ENCODE measurements around the gene NFKBIB.
"Not testable (repeated sequence)": the region's sequence is repeated elsewhere in the genome, so short reads cannot be mapped to it uniquely, and the experiment has no call there.

Gene NFKBIB

GRCh38 chr19:38877781-38878574 lies 21.8 kb upstream of the NFKBIB start, which contains the start of gene RINL:
Gene RINL (minus strand): TSS chr19:38878275. CDS start chr19:38876742, 1,533 bp downstream.
- peak; percentile 32 to 65 (median 48) for DNase-seq

GRCh38 chr19:38878575-38879399 lies 21.0 kb upstream of the NFKBIB start:
- DNase-seq: no peak

- DNase-seq: no peak
Measured at GRCh38 chr19:38879400-38879751, 20.4 kb upstream of the NFKBIB start.

GRCh38 chr19:38880076-38880881 lies 19.5 kb upstream of the NFKBIB start:
- no peak for DNase-seq

GRCh38 chr19:38880882-38881609 lies 18.7 kb upstream of the NFKBIB start:
- DNase-seq: no peak

- DNase-seq: no peak
Measured at GRCh38 chr19:38883286-38883685, 16.5 kb upstream of the NFKBIB start.

GRCh38 chr19:38884691-38885090 lies 15.1 kb upstream of the NFKBIB start:
- DNase-seq: not testable (repeated sequence)

- no peak for DNase-seq
Measured at GRCh38 chr19:38888876-38889275, 10.9 kb upstream of the NFKBIB start.

GRCh38 chr19:38889803-38890202 lies 10.0 kb upstream of the NFKBIB start:
- no peak for DNase-seq

- no peak for DNase-seq
Measured at GRCh38 chr19:38890686-38891085, 9.1 kb upstream of the NFKBIB start.

GRCh38 chr19:38891771-38892170 lies 8.0 kb upstream of the NFKBIB start:
- no peak for DNase-seq

GRCh38 chr19:38892841-38893240 lies 6.9 kb upstream of the NFKBIB start:
- no peak for DNase-seq

GRCh38 chr19:38893341-38893771 lies 6.4 kb upstream of the NFKBIB start:
- DNase-seq: no peak

GRCh38 chr19:38894968-38895367 lies 4.8 kb upstream of the NFKBIB start:
- DNase-seq: no peak

- DNase-seq: no peak
Measured at GRCh38 chr19:38898788-38899446, 852 bp upstream of the NFKBIB start.

GRCh38 chr19:38900202-38900629 lies 447 bp downstream of the NFKBIB start:
- DNase-seq: no peak

- no peak for DNase-seq
Measured at GRCh38 chr19:38900743-38901190, 998 bp downstream of the NFKBIB start.

- no peak for DNase-seq
Measured at GRCh38 chr19:38901683-38902082, 1.9 kb downstream of the NFKBIB start.

GRCh38 chr19:38904581-38905539 lies 5.1 kb downstream of the NFKBIB start:
- DNase-seq: no peak

- no peak for DNase-seq
Measured at GRCh38 chr19:38905620-38906019, 5.9 kb downstream of the NFKBIB start.

- DNase-seq: no peak
Measured at GRCh38 chr19:38907227-38907626, 7.5 kb downstream of the NFKBIB start.

Data from activated CD4-positive, CD25-positive, alpha-beta regulatory T cell (primary cell).